Thyroid gland (tissue), 4 donors: ENCODE results near the gene CAMTA2. TPM values are rescaled to one million over a fixed set of nuclear protein-coding genes. Genes with fewer than 3 reads are reported as not detected.

ENCODE experiments used
- DNase-seq, 2 donors: peaks; one replicate each; pipeline ENCODE4 v3.0.0-alpha.2; 2019
- H3K27ac ChIP-seq, 3 donors: fragments of 200-600 bp; sonication (generic); 1 replicate in 2 of 3; 2 replicates in 1 of 3; pipeline ENCODE4 v1.5.1; 2016 to 2019; ENCODE audit warnings: mild to moderate bottlenecking in 1 of 3, moderate library complexity in 1 of 3
- H3K27me3 ChIP-seq: fragments of 200-600 bp; sonication (generic); one replicate; pipeline ENCODE4 v1.5.1; 2019
- H3K36me3 ChIP-seq, 2 donors: fragments of 200-600 bp; sonication (generic); one replicate each; pipeline ENCODE4 v1.5.1; 2016 to 2019
- H3K4me1 ChIP-seq, 2 donors: fragments of 200-600 bp; sonication (generic); one replicate each; pipeline ENCODE4 v1.5.1; 2017 to 2019
- H3K4me3 ChIP-seq, 3 donors: fragments of 200-600 bp; sonication (generic); replicated peaks in 1 of 3; 1 replicate in 2 of 3; 2 replicates in 1 of 3; pipeline ENCODE4 v1.5.1; 2016; ENCODE audit warnings: mild to moderate bottlenecking in 1 of 3
- H3K9me3 ChIP-seq: fragments of 200-600 bp; sonication (generic); one replicate; pipeline ENCODE4 v1.5.1; 2017
- CTCF ChIP-seq, 6 experiments: fragments of 200-600 bp in 3 of 6; fragments of 450-650 bp in 3 of 6; sonication (generic) in 3 of 6; IDR thresholded peaks; one replicate each; pipeline ENCODE4 v1.5.1; 2016 to 2019; ENCODE audit warnings: antibody characterized with exemption in 6 of 6, mild to moderate bottlenecking in 2 of 6, inconsistent platforms in 1 of 6, moderate library complexity in 1 of 6
- POLR2A ChIP-seq, 2 donors: fragments of 450-650 bp; IDR thresholded peaks; one replicate each; pipeline ENCODE4 v1.6.1; 2017; ENCODE audit warnings: antibody characterized with exemption in 2 of 2, mild to moderate bottlenecking in 2 of 2, moderate library complexity in 1 of 2
- WGBS, 2 donors: methylation state at CpG; one replicate each; pipeline ENCODE4 v1.1.5; 2017; 5-methylcytosine and 5-hydroxymethylcytosine counted together
- intact Hi-C: fragments of 100-400 bp; cut with DNase I; formaldehyde crosslinking; loops from one replicate; pipeline ENCODE4 v1.15.1; 2023
- total RNA-seq, 4 donors: library from RNA; depleted of rRNA; stranded (reverse); fragments of >200 nt; gene quantifications; one replicate each; pipeline ENCODE4 v1.2.3, GENCODE V29; 2016

CAMTA2 gene
- total RNA-seq, 4 donors from 2014 or later, result 17.1 to 29.0 (median 20.4) TPM

- intact Hi-C loops, result no loop called here
- H3K27me3 ChIP-seq, result no peaks in the 10 kb centered on the region
- no peaks in the 10 kb centered on the region for H3K36me3 ChIP-seq
- H3K4me3 ChIP-seq, result no peak overlapping the region
- no peaks in the 10 kb centered on the region for H3K9me3 ChIP-seq
- peaks cover 21 to 54% of the 10 kb centered on the region in 2 donors for H3K4me1 ChIP-seq
- H3K27ac ChIP-seq, result no peak overlapping the region
- DNase-seq, result no peak
- 70 to 79% methylated on average over 3 of the region's 3 CpGs for WGBS, 2 donors
- TF ChIP-seq POLR2A (IDR thresholded peaks at IDR 0.05) (no peak), CTCF (IDR thresholded peaks at IDR 0.05) (no peak)
These were observed 36.0 kb downstream of the CAMTA2 start for GRCh38 chr17:4951486-4951885.

DNA sequence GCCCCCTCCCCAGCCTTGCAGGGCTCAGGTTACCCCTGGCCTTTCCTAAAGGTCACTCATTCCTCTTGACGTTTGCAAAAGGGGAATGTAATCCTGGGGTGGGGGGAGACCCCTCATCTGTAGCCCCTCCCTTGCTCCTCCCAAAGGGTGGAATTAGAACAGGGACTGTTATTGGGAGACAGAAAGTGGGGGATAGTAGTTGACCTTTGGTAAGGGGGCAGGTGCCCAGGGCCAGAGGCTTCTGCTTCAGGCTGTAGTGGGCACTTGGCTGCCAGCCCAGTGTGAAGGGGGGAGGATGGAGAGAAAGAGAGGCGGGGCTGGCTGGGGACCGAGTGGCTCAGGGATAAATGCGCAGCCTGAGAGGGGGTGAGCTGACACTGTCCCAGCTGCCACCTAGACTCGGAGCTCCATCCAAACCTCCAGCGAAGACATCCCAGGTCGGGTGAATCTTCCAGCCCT lies 36.7 kb downstream of the CAMTA2 start, which contains the start of gene ENO3:
ENO3 (plus strand) TSS at position 374 of the 459 bp plus-strand sequence. CDS start 711 bp downstream, outside the sequence.
- Histone ChIP-seq H3K9me3 (no peaks in the 10 kb centered on the region), H3K36me3 (peaks cover 0 to 2% of the 10 kb centered on the region in 2 donors), H3K4me1 (peaks cover 21 to 55% of the 10 kb centered on the region in 2 donors), H3K27ac (peak within 1 kb of the TSS; percentile 80 to 98 (median 94)), H3K4me3 (peak within 1 kb of the TSS in 1 of 3 donors; percentile 98), H3K27me3 (no peaks in the 10 kb centered on the region)
- intact Hi-C loops, result no loop called here
- 28 to 37% methylated on average over 7 of the region's 7 CpGs for WGBS, 2 donors
- peak in 1 of 2 donors; percentile 17 for DNase-seq
- TF ChIP-seq CTCF (IDR thresholded peaks at IDR 0.05), result no peak
- no peak for TF ChIP-seq POLR2A (IDR thresholded peaks at IDR 0.05)

GRCh38 chr17:4950075-4950745 lies 37.3 kb downstream of the CAMTA2 start:
- TF ChIP-seq CTCF (IDR thresholded peaks at IDR 0.05) (no peak), POLR2A (IDR thresholded peaks at IDR 0.05) (peak in 1 of 2 donors; percentile 13)
- Histone ChIP-seq H3K27ac (peak overlapping the region; percentile 80 to 98 (median 94)), H3K4me1 (peaks cover 21 to 57% of the 10 kb centered on the region in 2 donors), H3K36me3 (peaks cover 0 to 2% of the 10 kb centered on the region in 2 donors), H3K9me3 (no peaks in the 10 kb centered on the region), H3K27me3 (no peaks in the 10 kb centered on the region), H3K4me3 (peak overlapping the region in 1 of 3 donors; percentile 98)
- peak; percentile 40 to 41 for DNase-seq
- WGBS, 2 donors, result 1 to 18% methylated on average over 5 to 14 of the region's 52 CpGs
- intact Hi-C loops, result no loop called here

GRCh38 chr17:4949321-4950074 lies 38.0 kb downstream of the CAMTA2 start:
- WGBS, 2 donors, result 0 to 1% methylated on average over 9 to 21 of the region's 75 CpGs
- H3K27me3 ChIP-seq, result no peaks in the 10 kb centered on the region
- peaks cover 21 to 64% of the 10 kb centered on the region in 2 donors for H3K4me1 ChIP-seq
- peaks cover 0 to 7% of the 10 kb centered on the region in 2 donors for H3K36me3 ChIP-seq
- H3K9me3 ChIP-seq, result no peaks in the 10 kb centered on the region
- DNase-seq, result peak; percentile 73 to 75
- H3K27ac ChIP-seq, result peak overlapping the region; percentile 80 to 98 (median 94)
- H3K4me3 ChIP-seq, result peak overlapping the region; percentile 41 to 98 (median 66)
- intact Hi-C loops, result no loop called here
- TF ChIP-seq CTCF (IDR thresholded peaks at IDR 0.05), result no peak
- TF ChIP-seq POLR2A (IDR thresholded peaks at IDR 0.05), result peak in 1 of 2 donors; percentile 28
